Dedifferentiated amniotic fluid mesenchymal stem cell (primary cell): ENCODE results near the gene ZNF787.

Experiments used
- DNase-seq: peaks from one replicate; pipeline ENCODE4 v3.0.0-alpha.2; 2016; ENCODE audit errors: extremely low spot score

ZNF787 gene

DNA sequence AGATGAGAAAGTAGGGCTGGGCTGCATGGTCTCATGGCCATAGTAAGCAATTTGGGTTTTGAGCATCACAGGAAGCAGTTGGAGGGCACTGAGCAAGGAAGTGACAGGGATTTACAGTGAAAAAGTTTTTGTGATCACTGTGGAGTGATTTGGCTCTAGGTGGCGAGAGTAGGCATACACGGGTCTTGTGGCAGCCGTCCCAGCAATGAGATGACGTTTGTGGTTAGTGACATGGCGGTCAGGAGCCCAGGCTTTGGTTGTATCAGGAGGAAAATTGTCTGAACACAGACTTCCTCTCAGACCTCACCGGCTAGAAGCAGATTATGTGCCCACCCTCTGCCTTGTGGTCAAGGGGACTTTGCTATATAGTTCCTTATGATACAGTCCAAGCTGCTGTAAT is 23.3 kb upstream of the ZNF787 start:
- no peak for DNase-seq

DNA sequence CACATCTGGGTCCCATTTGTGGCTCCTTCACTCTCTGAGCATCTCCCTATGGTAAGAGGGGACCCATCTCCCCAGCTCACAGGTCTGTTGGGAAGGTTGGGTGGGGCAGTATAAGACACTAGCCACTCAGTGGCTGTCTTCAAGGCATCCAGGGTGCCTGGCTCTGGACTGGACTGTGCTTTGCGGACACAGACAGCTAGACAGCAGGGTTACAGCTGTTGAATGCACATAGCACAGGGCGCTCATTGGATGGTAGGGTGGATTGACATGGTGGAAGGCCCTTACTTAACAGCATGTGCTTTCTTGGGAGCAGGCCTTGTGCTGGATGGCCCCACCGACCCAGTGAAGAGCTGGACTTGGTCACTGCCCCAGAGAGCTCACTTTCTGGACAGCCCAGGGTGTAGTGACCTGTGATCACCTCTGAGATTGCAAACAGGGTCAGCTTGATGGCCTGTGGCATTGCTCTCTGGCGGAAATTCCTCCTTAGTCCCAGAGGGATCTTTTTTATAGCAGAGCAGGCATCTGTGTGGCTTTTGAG is 21.9 kb upstream of the ZNF787 start:
- no peak for DNase-seq

GRCh38 chr19:56142087-56142787 is 21.1 kb upstream of the ZNF787 start:
- no peak for DNase-seq

DNA sequence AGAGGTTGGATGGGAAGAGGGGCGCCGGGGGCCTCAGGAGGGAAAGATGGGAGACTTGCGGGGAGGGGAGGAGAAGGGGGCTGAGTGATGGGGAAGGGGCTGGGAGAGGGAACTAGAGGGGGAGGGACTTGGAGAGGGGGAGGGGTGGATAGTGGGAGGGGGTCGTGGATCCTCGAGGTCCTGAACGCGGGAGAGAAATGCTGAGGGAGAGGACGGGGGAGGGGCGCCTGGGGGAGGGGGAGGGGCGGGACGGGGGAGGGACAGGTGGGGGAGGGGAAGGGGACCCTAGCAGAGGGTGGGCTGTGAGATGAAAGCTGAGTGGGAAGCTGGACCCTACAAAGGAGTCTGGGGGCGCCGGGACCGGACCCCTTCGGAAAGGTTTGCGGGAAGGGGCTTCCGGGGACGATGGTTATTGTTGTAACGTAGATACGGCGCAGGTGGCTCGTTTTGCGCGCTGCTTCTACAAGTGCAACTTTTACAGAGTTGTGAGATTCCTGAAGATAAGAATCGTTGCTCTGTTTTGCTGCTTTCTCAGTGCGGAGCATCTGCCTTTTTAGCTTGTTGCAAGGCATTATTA is 20.4 kb upstream of the ZNF787 start:
- DNase-seq = no peak

- DNase-seq = peak; percentile 99
These were observed 19.7 kb upstream of the ZNF787 start, which contains the start of gene ZNF444 for GRCh38 chr19:56140583-56141416. TSS of gene ZNF444 (plus strand) at chr19:56141287. CDS start at chr19:56146912, 5,625 bp downstream.

DNA sequence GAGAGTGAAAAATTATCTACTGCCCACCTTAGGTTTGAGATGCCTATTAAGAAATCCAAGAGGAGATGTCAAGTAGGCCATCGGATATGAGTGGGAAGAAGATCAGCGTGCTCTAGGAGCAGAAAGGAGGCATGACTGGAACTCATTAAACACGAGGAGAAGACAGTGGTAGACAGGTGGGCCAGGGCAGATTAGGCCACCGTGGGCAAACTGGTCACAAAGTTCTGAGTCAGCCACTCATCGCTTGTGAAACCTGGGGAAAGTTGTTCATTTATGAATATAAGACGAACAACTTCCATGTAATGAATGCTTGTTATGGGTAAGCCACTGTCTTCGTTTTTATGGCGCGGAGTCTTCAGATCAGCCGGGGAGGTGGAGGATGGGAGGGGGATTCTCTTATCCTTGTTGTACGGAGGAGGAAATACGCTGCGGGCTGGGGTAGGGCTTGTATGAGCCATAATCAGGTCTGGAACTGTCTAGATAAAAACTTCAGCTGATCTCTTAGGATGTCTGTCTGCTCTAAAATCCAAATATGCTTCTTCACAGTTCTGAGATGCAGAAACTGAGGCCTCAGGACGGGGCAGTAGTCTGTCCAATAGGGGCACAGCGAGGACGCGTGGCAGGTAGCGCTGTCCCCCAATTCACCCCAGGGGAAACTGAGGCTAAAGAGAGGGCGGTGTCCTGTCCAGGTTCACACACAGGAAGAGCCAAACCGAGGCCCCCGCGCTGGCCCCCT is 18.9 kb upstream of the ZNF787 start:
- DNase-seq = no peak

DNA sequence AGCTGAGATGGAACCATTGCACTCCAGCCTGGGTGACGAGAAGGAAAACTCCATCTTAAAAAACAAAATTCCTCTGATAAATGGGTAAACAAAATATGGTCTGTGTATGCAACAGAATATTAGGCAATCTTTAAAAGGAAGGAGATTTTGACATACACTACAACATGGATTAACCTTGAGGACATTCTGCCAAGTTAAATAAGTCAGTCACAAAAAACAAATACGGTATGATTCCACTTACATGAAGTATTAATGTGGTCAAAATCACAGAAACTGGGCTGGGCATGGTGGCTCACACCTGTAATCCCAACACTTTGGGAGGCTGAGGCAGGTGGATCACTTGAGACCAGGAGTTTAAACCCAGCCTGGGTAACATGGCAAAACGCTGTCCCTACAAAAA is 17.0 kb upstream of the ZNF787 start:
- DNase-seq = no peak

DNA sequence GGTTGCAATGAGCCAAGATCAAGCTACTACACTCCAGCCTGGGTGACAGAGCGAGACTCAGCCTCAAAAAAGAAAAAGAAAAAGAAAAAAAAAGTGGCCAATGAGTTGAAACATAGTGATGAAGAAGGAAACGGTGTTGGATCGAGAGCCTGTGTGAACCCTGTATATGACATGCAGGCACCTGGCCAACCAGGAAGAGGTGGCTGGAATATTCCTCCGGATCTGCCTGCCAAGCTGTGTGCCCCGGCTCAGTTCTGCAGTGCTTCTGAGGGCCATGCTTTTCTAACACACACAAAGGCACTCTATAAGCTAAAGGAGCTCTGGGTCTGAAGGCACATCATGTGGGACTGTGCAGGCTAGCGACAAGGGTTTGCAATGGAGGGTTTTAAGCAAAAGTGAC is 16.3 kb upstream of the ZNF787 start:
- no peak for DNase-seq

DNA sequence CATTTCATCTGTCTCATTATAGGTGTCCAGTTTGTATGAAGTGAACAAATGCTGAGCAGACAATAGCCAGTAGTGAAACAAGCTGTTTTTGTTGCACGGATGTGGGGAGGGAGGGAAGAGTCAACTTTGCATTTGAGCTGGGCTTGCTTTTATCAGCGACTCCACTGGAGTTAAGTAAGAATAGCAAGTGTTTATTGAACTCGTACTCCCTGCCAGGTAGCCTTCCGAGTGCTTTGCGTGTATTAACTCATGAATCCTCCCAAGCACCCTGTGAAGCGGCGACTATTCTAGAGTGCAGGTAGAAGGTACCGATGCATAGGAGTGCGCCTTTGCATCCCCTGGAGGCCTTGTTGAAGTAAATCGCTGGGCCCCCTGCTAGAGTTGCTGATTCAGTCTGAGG is 15.3 kb upstream of the ZNF787 start:
- no peak for DNase-seq

GRCh38 chr19:56134654-56134921 is 13.5 kb upstream of the ZNF787 start:
- DNase-seq = no peak

DNA sequence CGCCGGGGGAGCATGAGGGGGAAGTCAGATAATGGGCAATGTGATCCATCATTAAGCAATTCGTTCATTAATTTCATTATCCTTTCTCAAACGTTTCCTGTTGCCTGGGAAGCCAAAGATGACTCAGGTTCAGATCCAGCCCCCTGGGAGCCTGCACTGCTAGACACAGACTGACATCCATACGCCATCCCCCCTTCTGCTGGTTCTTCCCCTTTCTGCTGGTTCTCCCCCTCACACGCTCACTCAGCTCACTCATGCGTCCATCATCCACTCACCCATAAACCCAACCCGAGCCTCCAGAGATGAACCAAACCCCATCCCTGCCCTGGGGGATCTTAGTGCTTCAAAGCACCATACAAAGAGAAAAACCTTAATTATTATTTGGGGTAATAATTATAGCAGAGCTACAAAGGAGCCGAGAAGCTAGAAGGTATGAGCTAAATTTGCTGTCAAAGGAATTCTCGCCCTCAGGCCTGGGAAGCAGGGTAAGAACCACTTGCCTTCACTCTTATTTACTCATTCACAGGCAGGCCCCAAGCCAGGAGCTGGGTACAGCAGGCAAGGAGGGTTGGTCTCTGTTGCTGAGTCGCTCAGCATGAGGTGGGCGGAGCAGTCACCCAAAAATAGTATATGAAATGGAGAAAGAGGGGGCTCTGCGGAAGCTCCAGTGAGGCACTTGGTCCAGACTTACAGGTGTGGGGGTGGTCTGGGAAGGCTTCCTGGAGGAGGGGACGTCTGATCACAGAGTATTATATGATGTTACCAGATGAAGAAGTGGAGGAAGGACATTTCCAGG is 13.0 kb upstream of the ZNF787 start:
- no peak for DNase-seq

- peak; percentile 34 for DNase-seq
These were observed 11.3 kb upstream of the ZNF787 start for GRCh38 chr19:56132316-56132822.

- DNase-seq = no peak
These were observed 10.6 kb upstream of the ZNF787 start for GRCh38 chr19:56131651-56132050.

GRCh38 chr19:56130006-56130405 is 8.9 kb upstream of the ZNF787 start:
- DNase-seq = no peak

- DNase-seq = no peak
These were observed 6.1 kb upstream of the ZNF787 start for GRCh38 chr19:56126983-56127780.

DNA sequence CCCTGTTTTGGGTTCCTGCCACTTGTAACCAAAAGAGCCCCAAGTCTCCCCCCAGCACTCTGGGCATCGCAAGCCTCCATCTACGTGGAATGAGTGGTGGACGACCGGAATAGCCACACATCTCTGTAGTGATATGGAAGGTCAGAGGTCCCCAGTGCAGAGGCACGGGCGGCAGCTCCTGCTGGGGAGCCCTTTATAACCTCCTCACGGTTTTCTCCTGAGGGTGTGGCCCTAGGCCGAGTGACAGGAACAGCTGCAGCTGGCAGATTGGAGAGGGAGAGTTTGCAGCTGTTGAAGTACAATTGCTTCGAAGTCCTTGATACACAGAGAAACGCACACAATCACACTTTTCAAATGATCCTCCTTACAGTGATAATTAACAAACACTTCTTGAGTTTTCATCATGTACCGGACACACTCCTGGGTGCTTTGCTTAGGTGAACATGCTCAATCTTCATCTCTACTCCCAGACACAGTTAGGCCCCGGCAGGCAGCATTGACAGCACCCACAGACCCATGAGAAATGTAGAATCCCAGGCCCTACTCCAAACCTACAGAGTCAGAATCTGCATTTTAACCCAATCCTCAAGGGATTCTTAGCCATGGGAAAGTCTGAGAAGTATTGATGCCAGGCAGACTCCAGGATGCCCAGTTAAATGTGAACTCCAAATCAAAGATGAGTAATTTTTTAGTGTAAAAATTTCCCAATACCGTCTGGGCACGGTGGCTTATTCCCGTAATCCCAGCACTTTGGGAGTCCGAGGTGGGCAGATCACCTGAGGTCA is 4.9 kb upstream of the ZNF787 start:
- no peak for DNase-seq

DNA sequence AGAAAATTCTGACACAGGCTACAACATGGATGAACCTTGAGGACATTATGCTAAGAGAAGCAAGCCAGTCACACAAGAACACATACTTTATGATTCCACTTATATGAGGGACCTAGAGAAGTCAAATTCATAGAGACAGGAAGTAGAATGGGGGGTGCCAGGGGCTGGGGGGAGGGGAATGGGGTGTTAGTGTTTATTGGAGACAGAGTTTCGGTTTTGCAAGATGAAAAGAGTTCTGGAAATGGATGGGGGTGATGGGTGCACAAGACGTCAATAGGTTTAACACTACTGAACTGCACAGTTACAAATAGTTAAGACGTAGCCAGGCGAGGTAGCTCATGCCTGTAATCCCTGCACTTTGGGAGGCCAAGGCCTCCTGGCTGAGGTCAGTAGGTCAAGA is 3.5 kb upstream of the ZNF787 start:
- no peak for DNase-seq

- no peak for DNase-seq
These were observed 2.3 kb upstream of the ZNF787 start for GRCh38 chr19:56123266-56123891.
